ENCODE results near the gene KCNS3.

KCNS3 gene

GRCh38 chr2:17878281-17879136 lies at the start of gene KCNS3:
KCNS3 (plus strand) TSS chr2:17878667; CDS start chr2:17931009, 52,342 bp downstream.
- Histone ChIP-seq H3K4me3 (ENCODE audit: low read length, poor library complexity, severe bottlenecking) (no peak within 1 kb of the TSS), H3K9me3 (ENCODE audit: insufficient read depth, low read depth, low read length) (no peaks in the 10 kb centered on the region), H3K9ac (ENCODE audit: low read depth, low read length, poor library complexity, severe bottlenecking) (no peak within 1 kb of the TSS), H3K27me3 (ENCODE audit: insufficient read depth, low read length, poor library complexity, severe bottlenecking) (no peaks in the 10 kb centered on the region), H3K4me2 (ENCODE audit: low read depth, low read length, poor library complexity, severe bottlenecking) (no peak within 1 kb of the TSS), H3F3A (ENCODE audit: low read depth) (no peaks in the 10 kb centered on the region), H3K36me3 (ENCODE audit: insufficient read depth, low read length) (no peaks in the 10 kb centered on the region), H4K20me1 (ENCODE audit: insufficient read depth, low read length, poor library complexity, severe bottlenecking) (no peaks in the 10 kb centered on the region), H3K4me1 (ENCODE audit: insufficient read depth, low read length, poor library complexity, severe bottlenecking) (no peaks in the 10 kb centered on the region), H3K79me2 (ENCODE audit: insufficient read depth, low read length) (no peaks in the 10 kb centered on the region), H2AFZ (ENCODE audit: low read length) (no peak within 1 kb of the TSS), H3K9me2 (replicated peaks; ENCODE audit: low read depth, low read length) (no peaks in the 10 kb centered on the region)
- TF ChIP-seq EZH2phosphoT487 (IDR thresholded peaks at IDR 0.05; ENCODE audit: borderline replicate concordance) = no peak
- TF ChIP-seq CTCF (conservative IDR thresholded peaks at IDR 0.05; ENCODE audit: low read length) = no peak

GRCh38 chr2:17830053-17831034 lies 48.1 kb upstream of the KCNS3 start:
- Histone ChIP-seq H3K4me1 (ENCODE audit: insufficient read depth, low read length, poor library complexity, severe bottlenecking) (no peaks in the 10 kb centered on the region), H3K9ac (ENCODE audit: low read depth, low read length, poor library complexity, severe bottlenecking) (no peak overlapping the region), H3K4me3 (ENCODE audit: low read length, poor library complexity, severe bottlenecking) (no peak overlapping the region), H3K9me2 (replicated peaks; ENCODE audit: low read depth, low read length) (no peaks in the 10 kb centered on the region), H3K9me3 (ENCODE audit: insufficient read depth, low read depth, low read length) (no peaks in the 10 kb centered on the region), H3K36me3 (ENCODE audit: insufficient read depth, low read length) (no peaks in the 10 kb centered on the region), H3F3A (ENCODE audit: low read depth) (no peaks in the 10 kb centered on the region), H4K20me1 (ENCODE audit: insufficient read depth, low read length, poor library complexity, severe bottlenecking) (no peaks in the 10 kb centered on the region), H3K27me3 (ENCODE audit: insufficient read depth, low read length, poor library complexity, severe bottlenecking) (no peaks in the 10 kb centered on the region), H3K79me2 (ENCODE audit: insufficient read depth, low read length) (no peaks in the 10 kb centered on the region), H3K4me2 (ENCODE audit: low read depth, low read length, poor library complexity, severe bottlenecking) (no peak overlapping the region), H2AFZ (ENCODE audit: low read length) (no peak overlapping the region)
- 0 out of 2 replicates have a peak, but pooled peaks have one; percentile 8 for TF ChIP-seq CTCF (conservative IDR thresholded peaks at IDR 0.05; ENCODE audit: low read length)
- TF ChIP-seq EZH2phosphoT487 (IDR thresholded peaks at IDR 0.05; ENCODE audit: borderline replicate concordance) = no peak

- H3K4me2 ChIP-seq (ENCODE audit: low read depth, low read length, poor library complexity, severe bottlenecking) = no peak overlapping the region
- H4K20me1 ChIP-seq (ENCODE audit: insufficient read depth, low read length, poor library complexity, severe bottlenecking) = no peaks in the 10 kb centered on the region
- no peaks in the 10 kb centered on the region for H3K4me1 ChIP-seq (ENCODE audit: insufficient read depth, low read length, poor library complexity, severe bottlenecking)
- no peak overlapping the region for H2AFZ ChIP-seq (ENCODE audit: low read length)
- H3F3A ChIP-seq (ENCODE audit: low read depth) = no peaks in the 10 kb centered on the region
- no peaks in the 10 kb centered on the region for H3K36me3 ChIP-seq (ENCODE audit: insufficient read depth, low read length)
- H3K9ac ChIP-seq (ENCODE audit: low read depth, low read length, poor library complexity, severe bottlenecking) = no peak overlapping the region
- TF ChIP-seq CTCF (conservative IDR thresholded peaks at IDR 0.05; ENCODE audit: low read length) (no peak), EZH2phosphoT487 (IDR thresholded peaks at IDR 0.05; ENCODE audit: borderline replicate concordance) (no peak)
- H3K9me2 ChIP-seq (replicated peaks; ENCODE audit: low read depth, low read length) = no peaks in the 10 kb centered on the region
- no peaks in the 10 kb centered on the region for H3K27me3 ChIP-seq (ENCODE audit: insufficient read depth, low read length, poor library complexity, severe bottlenecking)
- H3K79me2 ChIP-seq (ENCODE audit: insufficient read depth, low read length) = no peaks in the 10 kb centered on the region
- H3K9me3 ChIP-seq (ENCODE audit: insufficient read depth, low read depth, low read length) = no peaks in the 10 kb centered on the region
- H3K4me3 ChIP-seq (ENCODE audit: low read length, poor library complexity, severe bottlenecking) = no peak overlapping the region
These were observed 43.0 kb upstream of the KCNS3 start for GRCh38 chr2:17835516-17835915.

Measured in Loucy (cell line).